Measurements from ENCODE around the gene PDK2. TPM values are rescaled to one million over a fixed set of nuclear protein-coding genes. Genes with fewer than 3 reads are reported as not detected.
A peak's percentile ranks its signal among the peaks of the same experiment; 100 is the strongest.

The PDK2 gene
- total and polyA plus RNA-seq, 5 experiments from 2014 or later: 27.9 to 47.4 (median 44.4) TPM

DNA sequence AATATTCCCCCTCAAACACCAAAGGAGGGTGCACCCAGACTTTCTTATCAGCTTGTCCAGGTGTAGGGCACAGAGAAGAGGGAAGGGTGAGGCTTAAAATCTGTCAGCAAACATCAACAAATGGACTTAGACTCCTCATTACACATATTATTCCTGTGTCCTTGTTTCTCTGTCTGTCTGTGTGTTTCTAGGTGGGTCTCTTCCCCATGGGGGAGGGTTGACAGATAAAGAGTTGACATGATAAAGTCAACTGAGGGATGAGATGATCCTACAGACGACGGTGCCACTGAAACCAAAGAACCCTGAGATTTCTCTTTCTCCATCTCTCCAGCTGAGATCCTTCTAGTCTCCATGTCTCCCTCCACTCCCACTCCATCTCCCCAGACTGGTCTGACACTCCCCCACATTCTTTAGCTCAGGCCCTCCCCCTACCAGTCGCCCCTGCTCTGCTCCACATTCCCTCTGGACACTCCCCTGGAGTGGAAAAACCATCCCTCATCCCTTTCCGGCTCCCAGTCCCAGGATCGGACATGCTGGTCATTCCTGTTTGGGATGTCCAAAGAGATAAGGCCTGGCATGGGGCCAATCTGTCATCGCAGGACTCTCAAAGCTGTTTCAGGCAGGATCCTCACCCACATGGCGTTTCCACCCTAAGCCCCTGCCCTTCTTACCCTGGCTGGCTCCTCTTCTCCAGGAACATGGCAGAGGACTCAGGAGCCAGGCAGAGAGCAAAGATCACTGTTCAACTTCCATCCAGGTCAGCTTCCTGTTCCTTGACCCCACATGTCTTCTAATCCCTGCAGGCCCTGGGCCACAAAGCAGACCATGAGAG is 42.1 kb upstream of the PDK2 start:
- Mint-ChIP-seq H3K27me3 (peaks cover 0 to 10% (median 7%) of the 10 kb centered on the region in 5 donors), H3K4me1 (peaks cover 11 to 33% (median 22%) of the 10 kb centered on the region in 4 donors), H3K36me3 (no peaks in the 10 kb centered on the region), H3K27ac (no peak overlapping the region), H3K4me3 (peak overlapping the region in 1 of 10 donors; percentile 56), H3K9me3 (no peaks in the 10 kb centered on the region)
- ATAC-seq (no peak), DNase-seq (no peak)
- POLR2A ChIA-PET: no interaction called here

DNA sequence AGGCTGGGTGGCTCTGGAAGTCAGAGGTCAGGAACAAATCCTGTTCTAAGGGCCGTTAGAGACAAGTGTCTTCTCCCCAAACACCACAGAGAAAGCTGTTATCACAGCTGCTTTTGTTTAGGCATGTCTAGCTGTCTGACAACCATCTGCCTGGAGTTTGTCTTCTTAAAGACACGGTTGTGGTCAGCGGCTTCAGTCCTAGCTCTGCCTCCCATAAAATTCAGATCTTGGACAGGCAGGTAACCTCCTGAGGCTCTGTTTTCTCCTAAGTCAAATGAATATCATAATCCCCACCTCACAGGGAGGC is 41.5 kb upstream of the PDK2 start:
- ATAC-seq: no peak
- peaks cover 0 to 12% (median 6%) of the 10 kb centered on the region in 5 donors for H3K27me3 Mint-ChIP-seq
- H3K9me3 Mint-ChIP-seq: no peaks in the 10 kb centered on the region
- no peaks in the 10 kb centered on the region for H3K36me3 Mint-ChIP-seq
- H3K4me3 Mint-ChIP-seq: peak overlapping the region in 1 of 10 donors; percentile 95
- peaks cover 11 to 33% (median 24%) of the 10 kb centered on the region in 4 donors for H3K4me1 Mint-ChIP-seq
- DNase-seq: no peak
- peak overlapping the region in 1 of 10 donors; percentile 25 for H3K27ac Mint-ChIP-seq
- POLR2A ChIA-PET: no interaction called here

DNA sequence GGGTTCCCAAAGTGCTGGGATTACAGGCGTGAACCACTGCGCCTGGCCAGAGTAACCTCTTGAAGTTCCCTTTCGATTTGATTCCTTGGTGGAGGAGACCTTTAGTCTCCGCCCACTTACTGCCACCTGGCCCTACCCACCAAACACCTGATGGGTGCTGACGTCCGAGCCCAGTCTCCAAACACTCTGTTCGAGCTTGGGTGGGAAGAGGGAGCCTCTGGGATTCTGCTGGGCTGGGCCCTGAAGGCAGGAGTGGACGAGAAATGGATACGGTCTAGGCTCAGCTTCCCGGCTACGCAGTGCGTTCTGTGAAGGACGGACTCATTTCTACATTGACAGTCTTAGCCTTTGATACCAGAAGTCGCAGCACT is 40.1 kb upstream of the PDK2 start:
- ATAC-seq (peak; percentile 19 to 25), DNase-seq (peak in 5 of 10 donors; percentile 4 to 31 (median 16))
- Mint-ChIP-seq H3K9me3 (no peaks in the 10 kb centered on the region), H3K27me3 (peaks cover 0 to 8% (median 0%) of the 10 kb centered on the region in 5 donors), H3K4me3 (peak overlapping the region; percentile 84 to 95 (median 90)), H3K27ac (peak overlapping the region in 9 of 10 donors; percentile 20 to 91 (median 85)), H3K36me3 (no peaks in the 10 kb centered on the region), H3K4me1 (peaks cover 15 to 33% (median 24%) of the 10 kb centered on the region in 4 donors)
- POLR2A ChIA-PET: interaction anchor here (1.8 kb wide), 1 partner anchor 39 kb away, joined by 6 read pairs; no protein-coding TSS in a partner anchor

DNA sequence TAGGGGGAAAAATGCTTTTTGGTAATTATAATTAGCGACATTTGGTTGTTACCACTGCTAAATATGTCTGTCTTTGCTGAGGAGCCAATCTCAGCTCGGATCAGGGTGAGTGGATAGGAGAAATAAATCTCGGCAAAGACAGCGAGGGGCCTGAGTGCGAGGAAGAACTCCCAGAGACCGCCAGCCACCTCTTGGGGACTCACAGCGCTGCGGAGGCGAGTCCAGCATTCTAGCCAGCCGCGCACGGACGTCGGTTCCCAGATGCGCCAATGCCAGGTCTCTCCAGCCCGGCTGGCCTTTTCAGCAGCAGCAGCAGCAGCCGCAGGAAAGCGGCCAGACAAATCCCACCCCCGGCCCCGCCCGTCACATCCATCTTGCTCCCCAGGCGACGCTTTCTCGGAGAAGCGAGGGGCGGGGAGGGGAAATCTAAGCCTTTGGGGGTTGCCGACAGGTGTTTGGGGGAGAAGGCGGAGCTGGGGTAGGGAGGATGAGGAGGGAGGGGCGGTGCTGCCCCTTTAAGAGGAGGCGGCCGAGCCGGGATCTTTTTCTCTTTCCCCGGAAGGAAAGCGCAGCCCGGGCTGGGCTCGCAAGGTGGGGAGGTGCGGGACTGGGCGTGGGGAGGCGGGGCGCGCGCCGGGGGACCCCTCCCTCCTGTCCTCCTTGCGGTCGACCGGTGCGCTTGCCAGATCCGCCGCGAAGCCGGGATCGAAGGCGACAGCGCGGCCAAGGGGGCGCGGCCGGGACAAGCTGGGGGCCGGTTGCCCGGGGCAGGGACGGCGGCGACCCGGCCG is 39.5 kb upstream of the PDK2 start, which contains the start of gene ITGA3:
ITGA3 (plus strand) TSS at position 685 of the 791 bp plus-strand sequence. CDS start 330 bp downstream, outside the sequence.
- H3K4me3 Mint-ChIP-seq: peak within 1 kb of the TSS; percentile 84 to 95 (median 90)
- ATAC-seq (peak; percentile 64 to 69), DNase-seq (peak; percentile 21 to 75 (median 42))
- H3K9me3 Mint-ChIP-seq: no peaks in the 10 kb centered on the region
- peaks cover 15 to 33% (median 24%) of the 10 kb centered on the region in 4 donors for H3K4me1 Mint-ChIP-seq
- POLR2A ChIA-PET: interaction anchor here (0.7 to 1.8 kb wide), 2 partner anchors 29 to 39 kb away, joined by 5 to 6 read pairs; no protein-coding TSS in a partner anchor
- H3K36me3 Mint-ChIP-seq: no peaks in the 10 kb centered on the region
- H3K27ac Mint-ChIP-seq: peak within 1 kb of the TSS in 9 of 10 donors; percentile 20 to 91 (median 85)
- H3K27me3 Mint-ChIP-seq: peaks cover 0 to 8% (median 0%) of the 10 kb centered on the region in 5 donors

DNA sequence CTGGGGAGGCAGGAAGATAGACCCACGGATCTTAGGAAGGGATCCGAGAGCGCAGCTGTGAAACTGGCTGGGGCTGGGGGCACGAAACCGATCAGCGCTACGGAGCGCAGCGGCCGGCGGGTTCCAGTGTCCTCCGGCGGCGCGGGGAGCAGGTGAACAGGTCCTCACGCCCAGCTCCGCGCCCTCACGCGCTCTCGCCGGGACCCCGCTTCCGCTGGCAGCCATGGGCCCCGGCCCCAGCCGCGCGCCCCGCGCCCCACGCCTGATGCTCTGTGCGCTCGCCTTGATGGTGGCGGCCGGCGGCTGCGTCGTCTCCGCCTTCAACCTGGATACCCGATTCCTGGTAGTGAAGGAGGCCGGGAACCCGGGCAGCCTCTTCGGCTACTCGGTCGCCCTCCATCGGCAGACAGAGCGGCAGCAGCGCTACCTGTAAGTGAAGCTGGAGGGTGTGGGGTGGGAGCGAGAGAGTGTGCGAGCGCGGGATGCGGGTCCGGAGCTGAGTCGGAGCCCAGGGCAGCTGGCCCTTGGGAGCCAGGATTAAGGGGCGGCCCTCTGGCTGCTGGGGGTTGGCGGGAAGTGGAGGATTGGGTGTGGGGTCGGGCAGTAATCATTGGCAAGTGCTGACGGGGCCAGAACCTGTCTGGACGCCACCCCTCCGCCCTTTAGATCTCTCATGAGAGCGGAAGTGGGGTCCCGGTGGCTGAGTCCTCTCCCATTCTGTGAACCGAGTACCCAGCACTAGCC is 38.8 kb upstream of the PDK2 start:
- Mint-ChIP-seq H3K27ac (peak overlapping the region in 5 of 10 donors; percentile 24 to 85 (median 66)), H3K4me1 (peaks cover 15 to 26% (median 25%) of the 10 kb centered on the region in 4 donors), H3K9me3 (no peaks in the 10 kb centered on the region), H3K4me3 (peak overlapping the region; percentile 84 to 95 (median 90)), H3K36me3 (no peaks in the 10 kb centered on the region), H3K27me3 (peaks cover 0 to 8% (median 0%) of the 10 kb centered on the region in 5 donors)
- POLR2A ChIA-PET: interaction anchor here (0.7 to 1.8 kb wide), 2 partner anchors 29 to 38 kb away, joined by 5 to 6 read pairs; no protein-coding TSS in a partner anchor
- DNase-seq: peak; percentile 37 to 74 (median 47)
- ATAC-seq: peak; percentile 73 to 84

DNA sequence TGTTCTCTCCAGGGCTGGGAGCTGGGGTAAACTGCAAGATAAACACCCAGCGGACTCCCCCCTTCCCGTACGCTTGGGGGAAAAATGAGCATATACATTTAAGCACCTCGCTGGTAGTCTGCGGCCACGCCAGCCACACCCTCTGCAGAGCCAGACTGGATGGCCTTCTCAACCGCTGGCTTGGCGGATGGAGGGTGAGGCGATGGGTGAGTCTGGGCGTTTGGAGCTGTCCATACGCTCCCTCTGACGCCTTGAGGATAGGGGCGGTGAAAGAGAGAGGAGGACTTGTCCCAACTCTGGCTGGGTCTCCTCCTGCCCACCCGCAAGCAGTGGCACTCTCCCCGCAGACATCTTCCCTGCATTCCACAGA is 38.2 kb upstream of the PDK2 start:
- H3K27ac Mint-ChIP-seq: peak overlapping the region in 6 of 10 donors; percentile 24 to 74 (median 60)
- DNase-seq: no peak

DNA sequence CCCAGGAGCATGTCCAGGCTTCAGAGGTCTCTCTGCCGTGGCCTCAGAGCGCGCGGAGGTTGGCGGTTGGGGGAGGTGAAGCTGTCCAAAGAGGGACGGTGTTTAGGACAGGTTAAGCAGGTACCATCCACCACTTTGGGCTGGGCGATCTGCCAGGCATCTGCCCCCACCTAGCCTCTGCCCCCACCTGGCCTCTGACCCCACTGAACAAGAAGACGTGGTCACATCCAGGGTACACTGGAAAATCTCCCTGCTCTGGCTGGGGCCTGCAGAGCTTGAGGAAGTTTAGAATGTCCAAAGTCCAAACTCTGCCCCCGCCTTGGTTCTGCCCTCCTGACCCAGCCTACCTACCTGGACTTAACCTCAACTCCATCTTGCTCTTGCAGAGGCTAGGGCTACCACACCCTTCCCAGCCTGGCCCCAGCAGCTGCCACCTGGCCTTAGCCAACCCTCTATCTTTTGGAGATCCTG is 37.6 kb upstream of the PDK2 start:
- POLR2A ChIA-PET: no interaction called here

More for the DNA sequence above, 38.2 kb upstream of the PDK2 start:
- Mint-ChIP-seq H3K4me1 (peaks cover 15 to 26% (median 23%) of the 10 kb centered on the region in 4 donors), H3K27me3 (peaks cover 0 to 8% (median 0%) of the 10 kb centered on the region in 5 donors), H3K4me3 (peak overlapping the region; percentile 84 to 95 (median 90)), H3K36me3 (no peaks in the 10 kb centered on the region), H3K9me3 (no peaks in the 10 kb centered on the region)
- POLR2A ChIA-PET: interaction anchor here (1.8 kb wide), 1 partner anchor 37 kb away, joined by 6 read pairs; no protein-coding TSS in a partner anchor
- ATAC-seq: no peak

DNA sequence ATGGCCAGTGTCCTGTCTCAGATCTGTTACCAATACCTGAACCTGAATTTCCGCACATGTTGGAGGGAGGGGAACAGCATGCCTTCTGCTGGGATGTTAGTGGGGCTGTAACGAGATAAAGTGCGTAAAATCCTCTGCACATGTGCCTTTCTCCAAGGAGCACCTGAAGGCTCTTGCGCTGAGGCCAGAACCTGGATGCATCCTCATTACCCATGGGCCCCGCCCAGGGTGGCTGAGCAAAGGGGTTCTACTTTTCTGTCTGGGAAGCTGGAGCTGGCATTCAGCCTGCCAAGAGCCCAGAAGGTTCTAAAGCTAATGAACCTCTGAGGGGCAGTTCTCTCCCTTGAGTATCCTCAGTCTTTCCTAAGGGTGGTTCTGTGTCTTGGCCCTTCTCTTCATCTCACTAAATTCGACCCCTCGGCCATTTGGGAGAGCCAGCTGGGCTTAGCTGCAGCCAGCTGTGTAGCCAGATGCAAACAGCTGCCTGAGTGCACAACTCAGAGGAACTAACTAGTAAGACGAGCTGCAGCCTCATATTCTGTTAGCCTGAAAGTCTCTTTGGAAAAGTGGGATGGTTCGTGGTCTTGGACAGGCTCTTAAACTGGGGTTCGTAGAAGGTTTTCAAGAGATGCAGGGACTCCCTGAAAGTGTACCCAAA is 36.7 kb upstream of the PDK2 start:
- Mint-ChIP-seq H3K4me3 (peak overlapping the region in 9 of 10 donors; percentile 5 to 95 (median 64)), H3K27ac (peak overlapping the region in 2 of 10 donors; percentile 49 to 52)
- no peak for ATAC-seq

More for the DNA sequence above, 37.6 kb upstream of the PDK2 start:
- Mint-ChIP-seq H3K9me3 (no peaks in the 10 kb centered on the region), H3K27ac (peak overlapping the region in 2 of 10 donors; percentile 11 to 84), H3K27me3 (peaks cover 0 to 8% (median 0%) of the 10 kb centered on the region in 5 donors), H3K4me1 (peaks cover 15 to 26% (median 23%) of the 10 kb centered on the region in 4 donors), H3K36me3 (no peaks in the 10 kb centered on the region), H3K4me3 (peak overlapping the region; percentile 45 to 95 (median 83))
- no peak for ATAC-seq
- no peak for DNase-seq

DNA sequence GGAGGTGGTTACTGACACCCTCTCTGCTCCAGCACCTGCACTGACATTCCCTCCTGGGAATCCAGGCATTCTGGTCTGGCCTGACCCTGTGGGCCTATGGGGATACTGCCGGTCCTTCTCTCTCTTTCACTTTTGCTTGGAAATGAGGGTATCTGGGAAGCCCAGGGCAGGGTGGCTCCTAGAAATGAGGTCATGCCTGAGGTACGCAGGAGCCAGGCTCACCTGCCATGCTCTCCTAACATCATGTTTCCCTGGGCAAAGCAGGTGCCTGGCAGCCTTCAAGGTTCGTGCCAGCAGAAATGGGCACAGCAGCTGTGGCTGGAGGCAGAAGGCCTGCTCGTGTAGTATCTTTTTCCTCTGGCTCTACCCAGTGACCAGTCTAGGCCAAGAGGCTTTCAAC is 35.9 kb upstream of the PDK2 start:
- peak overlapping the region in 2 of 10 donors; percentile 30 to 66 for H3K27ac Mint-ChIP-seq
- DNase-seq: no peak
- no peak for ATAC-seq
- no peaks in the 10 kb centered on the region for H3K9me3 Mint-ChIP-seq
- peaks cover 17 to 26% (median 23%) of the 10 kb centered on the region in 4 donors for H3K4me1 Mint-ChIP-seq
- POLR2A ChIA-PET: no interaction called here
- peaks cover 0 to 8% (median 0%) of the 10 kb centered on the region in 5 donors for H3K27me3 Mint-ChIP-seq
- no peak overlapping the region for H3K4me3 Mint-ChIP-seq
- no peaks in the 10 kb centered on the region for H3K36me3 Mint-ChIP-seq

More for the DNA sequence above, 36.7 kb upstream of the PDK2 start:
- POLR2A ChIA-PET: no interaction called here
- peaks cover 15 to 26% (median 23%) of the 10 kb centered on the region in 4 donors for H3K4me1 Mint-ChIP-seq
- no peak for DNase-seq
- no peaks in the 10 kb centered on the region for H3K9me3 Mint-ChIP-seq
- H3K27me3 Mint-ChIP-seq: peaks cover 0 to 8% (median 0%) of the 10 kb centered on the region in 5 donors
- no peaks in the 10 kb centered on the region for H3K36me3 Mint-ChIP-seq

DNA sequence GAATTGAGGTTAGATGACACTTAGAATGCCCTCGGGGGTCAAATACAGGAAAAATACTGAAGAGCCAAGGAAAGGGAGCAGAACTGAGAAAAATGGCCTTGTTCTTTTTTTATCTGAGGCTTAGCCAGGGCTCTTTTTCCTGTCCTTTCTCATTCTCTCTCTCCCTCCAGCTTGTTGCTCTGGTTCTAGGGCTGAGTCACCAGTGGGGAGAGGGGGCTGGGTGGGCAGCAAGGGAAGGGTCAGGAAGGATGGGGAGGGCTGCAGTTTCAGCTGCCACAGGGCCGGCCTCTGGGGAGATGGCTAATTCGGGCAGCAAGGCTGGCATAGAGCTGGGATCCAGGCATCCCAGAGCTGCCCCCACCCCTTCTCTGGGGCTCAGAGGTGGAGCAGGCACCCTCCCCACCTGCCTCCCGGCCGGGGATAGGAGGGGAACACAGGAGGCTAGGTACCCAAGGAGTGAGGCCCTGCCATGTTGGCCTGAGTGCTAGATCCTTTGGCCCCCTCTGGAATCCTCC is 35.3 kb upstream of the PDK2 start:
- Mint-ChIP-seq H3K9me3 (no peaks in the 10 kb centered on the region), H3K36me3 (no peaks in the 10 kb centered on the region), H3K4me3 (no peak overlapping the region), H3K27me3 (peaks cover 0 to 8% (median 0%) of the 10 kb centered on the region in 5 donors), H3K4me1 (peaks cover 17 to 26% (median 23%) of the 10 kb centered on the region in 4 donors), H3K27ac (peak overlapping the region in 2 of 10 donors; percentile 30 to 66)
- ATAC-seq (no peak), DNase-seq (no peak)
- POLR2A ChIA-PET: no interaction called here
